ENCODE data around the gene ARGLU1. TPM values are rescaled to one million over a fixed set of nuclear protein-coding genes. Genes with fewer than 3 reads are reported as not detected.

ARGLU1 gene
- total RNA-seq, 1 donor from 2014 or later: 86.3 TPM

DNA sequence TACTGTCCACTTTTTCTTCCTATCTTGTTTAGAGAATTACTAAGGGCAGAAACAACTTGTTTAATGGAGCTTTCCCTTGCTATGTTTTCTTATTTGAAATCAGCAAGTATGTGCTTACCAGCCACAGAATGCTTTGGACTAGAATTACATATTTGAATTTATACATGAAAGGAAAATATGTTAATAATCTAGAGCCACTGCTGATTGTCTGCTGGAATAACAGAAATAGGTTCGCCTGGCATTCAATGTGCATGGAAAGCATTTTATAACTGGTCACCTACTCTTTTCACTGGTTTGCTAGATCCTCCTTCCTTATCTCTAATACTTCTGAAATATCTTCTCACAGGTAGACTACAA lies 40.5 kb downstream of the ARGLU1 start:
- intact Hi-C loops (cut with micrococcal nuclease): no loop called here

DNA sequence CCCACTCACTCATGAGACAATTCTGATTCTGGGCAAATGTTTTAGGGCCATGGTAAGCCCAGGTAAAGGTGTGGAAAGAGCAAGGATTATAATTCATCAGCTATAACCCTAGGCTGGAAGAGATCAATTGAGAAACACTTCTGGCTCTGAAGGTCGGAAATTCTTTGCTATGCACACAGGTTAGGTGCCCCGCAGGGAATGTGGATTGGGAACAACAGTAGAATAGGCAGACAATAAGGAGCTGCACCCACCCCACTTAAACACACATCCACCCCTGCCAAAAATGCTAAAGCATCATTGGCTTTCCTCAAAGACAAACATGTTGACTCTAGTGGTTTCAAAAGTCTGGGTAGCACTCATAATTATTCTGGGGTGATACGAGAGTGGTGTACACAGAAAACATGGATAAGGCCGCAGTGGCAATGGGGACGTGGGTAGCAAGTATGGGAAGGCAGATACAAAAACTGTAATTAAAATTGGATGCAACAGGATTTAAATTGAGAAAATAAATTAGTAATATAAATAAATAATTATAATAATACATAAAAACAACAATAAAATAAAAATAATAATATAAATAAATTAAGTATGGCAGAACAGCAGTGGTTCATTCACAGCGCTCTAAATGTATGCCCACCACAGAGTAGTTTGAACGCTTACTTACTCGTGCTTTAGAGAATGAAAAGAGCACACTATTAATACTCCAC lies 41.0 kb downstream of the ARGLU1 start:
- intact Hi-C loops (cut with micrococcal nuclease): no loop called here

DNA sequence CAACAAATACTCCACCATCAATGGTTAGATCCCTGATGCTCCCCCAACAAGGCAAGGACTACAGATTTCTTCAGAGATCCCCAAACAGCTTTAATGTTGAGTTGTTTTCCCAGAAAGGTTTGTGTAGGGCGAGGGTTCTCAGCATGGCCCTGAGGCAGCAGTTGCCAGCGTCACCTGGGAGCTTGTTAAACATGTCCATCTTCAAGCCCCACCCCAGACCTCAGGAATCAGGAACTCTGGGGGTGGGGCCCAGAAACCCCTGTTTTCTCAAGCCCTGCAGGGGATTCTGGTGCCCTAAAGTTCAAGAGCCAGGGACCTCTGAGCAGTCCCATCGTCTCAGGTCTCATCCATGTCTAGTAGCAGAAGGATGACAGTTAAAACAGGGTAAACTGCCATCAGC lies 42.1 kb downstream of the ARGLU1 start:
- intact Hi-C loops (cut with micrococcal nuclease): no loop called here

DNA sequence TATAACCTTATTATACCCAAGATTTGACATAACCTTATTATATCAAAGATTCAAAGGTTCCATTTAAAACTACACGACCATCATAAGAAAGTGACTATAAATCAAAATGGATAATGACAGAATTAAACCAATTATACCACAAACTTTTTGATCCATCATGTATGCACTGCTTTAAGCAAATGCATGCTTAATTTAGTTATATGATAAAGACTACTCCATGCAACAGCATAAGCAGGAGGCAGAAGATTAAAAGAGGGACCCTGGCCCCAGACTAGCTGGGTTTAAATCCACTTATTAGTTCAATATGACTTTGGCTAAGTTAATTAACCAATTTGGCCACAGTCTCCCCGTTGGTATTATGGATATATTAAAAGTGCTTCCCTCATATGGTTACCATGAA lies 43.8 kb downstream of the ARGLU1 start:
- intact Hi-C loops (cut with micrococcal nuclease): no loop called here

DNA sequence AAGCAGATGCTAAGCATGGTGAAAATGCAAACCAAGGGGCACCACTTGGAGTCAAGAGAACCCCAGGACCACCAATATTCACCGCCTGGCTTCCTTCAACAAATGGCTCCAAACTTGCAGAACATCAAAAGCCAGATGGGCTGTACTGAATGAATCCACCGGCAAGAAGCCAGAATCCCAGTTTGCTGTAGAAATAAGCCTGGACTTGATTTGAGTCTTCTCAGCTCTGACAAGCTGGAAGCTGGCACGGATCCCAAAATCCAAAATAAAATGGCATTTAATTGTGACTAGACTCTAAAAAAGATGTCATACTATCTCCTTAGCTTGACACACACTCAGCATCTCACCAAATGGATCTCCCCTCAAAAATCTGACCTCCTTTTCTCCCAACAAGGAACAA lies 44.4 kb downstream of the ARGLU1 start:
- intact Hi-C loops (cut with micrococcal nuclease): no loop called here

DNA sequence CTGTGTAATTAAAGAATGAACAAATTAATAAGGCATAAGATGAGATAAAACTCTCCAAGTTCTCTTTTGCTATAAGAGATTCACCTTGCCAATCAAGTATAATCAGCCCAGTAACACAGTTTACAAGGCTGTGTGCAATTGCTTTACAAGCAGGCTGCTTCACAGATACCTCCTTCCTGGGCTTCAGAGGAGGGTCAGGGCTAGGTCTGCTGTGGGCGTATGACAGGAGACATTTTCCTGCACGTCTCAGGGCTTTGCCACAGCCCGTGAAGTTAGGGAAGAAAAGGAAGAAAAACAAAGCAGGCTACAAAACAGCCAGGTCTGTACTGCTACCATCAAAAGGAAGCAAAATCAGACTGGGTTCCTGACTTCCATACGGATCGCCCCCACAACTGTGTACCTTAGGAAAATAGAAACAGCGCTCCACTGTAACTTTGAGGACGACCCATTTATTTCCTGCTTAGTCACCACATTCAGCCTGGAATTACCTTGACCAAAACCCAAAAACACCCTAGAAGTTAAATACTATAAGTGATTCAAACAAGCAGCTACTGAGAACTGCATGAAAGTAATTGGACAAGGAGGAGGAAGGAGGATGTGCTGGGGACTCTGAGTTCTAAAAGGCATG lies 44.9 kb downstream of the ARGLU1 start:
- intact Hi-C loops (cut with micrococcal nuclease): no loop called here

DNA sequence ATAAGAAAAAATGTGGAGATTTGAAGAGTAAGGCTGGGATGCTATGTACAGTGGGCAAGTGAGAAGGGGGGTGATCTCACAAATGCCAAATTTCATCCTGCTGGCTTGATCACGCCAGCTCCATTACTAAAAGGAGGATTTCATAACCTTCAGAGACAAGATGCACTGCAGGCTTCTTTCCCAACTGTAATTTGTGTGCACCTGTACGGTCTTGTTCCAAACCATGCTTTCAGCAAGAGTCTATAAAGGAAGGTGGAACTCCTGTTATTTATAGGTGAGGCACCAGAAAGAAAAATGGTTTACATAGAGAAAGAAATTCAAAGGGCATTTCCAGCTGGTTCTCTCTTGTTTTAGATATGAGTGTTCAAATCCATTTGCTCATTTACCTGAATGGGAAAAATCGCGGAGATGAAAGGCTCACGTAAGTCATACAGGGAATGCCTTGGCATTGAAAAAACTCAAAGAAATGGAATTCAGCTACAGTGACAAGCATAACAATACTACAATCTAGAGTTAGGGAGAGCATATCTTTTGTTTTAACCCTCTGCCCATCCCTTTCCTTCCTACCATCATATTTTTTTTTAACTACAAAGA lies 45.7 kb downstream of the ARGLU1 start:
- intact Hi-C loops (cut with micrococcal nuclease): no loop called here

DNA sequence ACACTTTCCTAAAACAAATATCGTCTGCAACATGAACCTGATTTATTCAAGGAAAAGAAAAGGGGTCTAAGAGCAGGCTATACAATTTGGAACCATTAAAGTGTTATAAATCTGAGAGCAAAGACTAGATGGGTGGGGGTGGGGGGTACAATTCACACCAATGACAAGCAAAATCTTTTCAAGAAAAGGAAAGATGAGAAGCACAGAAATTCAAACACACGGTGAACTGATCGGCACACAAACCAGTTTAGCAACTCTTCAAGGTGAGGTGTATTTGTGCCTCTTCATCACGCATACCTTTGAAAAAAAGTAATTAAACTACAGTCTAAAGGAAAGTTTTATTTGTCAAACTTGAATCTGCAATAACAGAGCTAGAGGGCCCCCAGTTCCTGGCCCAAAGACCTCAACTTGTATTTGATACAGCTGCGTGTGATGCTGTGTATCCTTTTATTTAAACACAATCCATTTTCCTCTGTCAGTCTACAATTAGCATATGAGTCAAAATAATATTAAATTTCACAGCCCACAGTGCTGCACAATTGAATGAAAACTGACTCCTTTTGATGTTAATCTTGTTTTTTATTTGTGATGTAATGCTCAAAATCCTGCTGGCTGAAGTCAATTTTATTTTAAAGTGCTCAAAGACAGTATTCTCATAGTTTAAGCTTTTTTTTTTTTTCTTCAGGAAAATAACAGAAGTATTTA lies 46.7 kb downstream of the ARGLU1 start:
- intact Hi-C loops (cut with micrococcal nuclease): no loop called here

DNA sequence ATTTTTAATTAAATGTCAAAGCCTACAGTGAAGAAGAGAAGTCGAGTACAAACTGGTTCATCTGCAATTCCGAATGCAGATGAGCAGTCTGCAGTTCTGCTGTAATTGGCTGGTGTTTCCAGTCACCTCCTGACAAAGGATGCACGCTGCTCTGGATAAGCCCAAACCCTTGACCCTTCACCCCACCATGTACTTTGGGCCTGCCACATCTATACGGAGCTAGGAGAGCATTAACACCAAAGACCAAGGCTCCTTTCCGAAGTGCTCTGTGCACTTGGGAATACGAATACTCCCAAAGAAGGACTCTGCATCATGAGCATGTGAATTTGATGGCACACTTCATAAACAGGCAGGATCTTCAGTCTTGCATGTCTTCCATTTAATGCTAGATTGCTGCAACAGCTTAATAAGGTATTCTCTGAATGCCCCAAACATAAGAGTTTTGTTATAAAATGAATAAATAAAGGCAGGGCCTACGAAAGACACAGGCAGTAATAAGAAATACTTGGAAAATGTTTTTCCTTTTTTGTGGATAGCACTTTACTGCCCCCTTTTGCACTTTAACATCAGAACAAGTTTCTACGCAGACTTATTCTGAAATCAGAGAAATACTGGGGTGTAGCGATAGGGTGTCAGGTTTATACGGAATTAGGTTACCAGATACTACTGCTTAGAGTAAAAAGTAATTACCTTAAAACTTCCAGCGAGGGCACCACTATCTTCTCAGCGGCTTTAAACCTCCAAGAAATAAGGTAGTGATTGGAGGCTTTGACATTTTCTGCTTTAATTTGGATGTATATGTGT lies 47.5 kb downstream of the ARGLU1 start:
- intact Hi-C loops (cut with micrococcal nuclease): no loop called here

DNA sequence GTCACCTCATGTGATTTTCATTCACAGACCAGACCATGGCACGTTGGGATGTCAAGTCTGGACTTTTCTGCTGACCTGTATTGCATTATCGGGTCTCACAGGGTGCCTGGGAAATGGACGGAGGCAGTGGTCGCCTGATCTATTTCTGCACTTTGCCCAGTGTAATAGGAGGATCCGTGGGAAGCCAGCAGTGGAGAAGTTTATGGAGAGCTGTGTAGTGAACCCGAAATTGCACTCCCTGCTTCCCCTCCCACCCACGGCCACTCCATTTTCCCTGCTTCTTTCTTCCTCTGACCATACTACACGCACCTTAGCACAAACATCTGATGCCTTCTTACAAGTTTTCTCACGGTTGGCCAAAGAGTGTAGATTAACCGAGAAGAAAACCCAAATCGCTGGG lies 49.4 kb downstream of the ARGLU1 start:
- intact Hi-C loops (cut with micrococcal nuclease): no loop called here

DNA sequence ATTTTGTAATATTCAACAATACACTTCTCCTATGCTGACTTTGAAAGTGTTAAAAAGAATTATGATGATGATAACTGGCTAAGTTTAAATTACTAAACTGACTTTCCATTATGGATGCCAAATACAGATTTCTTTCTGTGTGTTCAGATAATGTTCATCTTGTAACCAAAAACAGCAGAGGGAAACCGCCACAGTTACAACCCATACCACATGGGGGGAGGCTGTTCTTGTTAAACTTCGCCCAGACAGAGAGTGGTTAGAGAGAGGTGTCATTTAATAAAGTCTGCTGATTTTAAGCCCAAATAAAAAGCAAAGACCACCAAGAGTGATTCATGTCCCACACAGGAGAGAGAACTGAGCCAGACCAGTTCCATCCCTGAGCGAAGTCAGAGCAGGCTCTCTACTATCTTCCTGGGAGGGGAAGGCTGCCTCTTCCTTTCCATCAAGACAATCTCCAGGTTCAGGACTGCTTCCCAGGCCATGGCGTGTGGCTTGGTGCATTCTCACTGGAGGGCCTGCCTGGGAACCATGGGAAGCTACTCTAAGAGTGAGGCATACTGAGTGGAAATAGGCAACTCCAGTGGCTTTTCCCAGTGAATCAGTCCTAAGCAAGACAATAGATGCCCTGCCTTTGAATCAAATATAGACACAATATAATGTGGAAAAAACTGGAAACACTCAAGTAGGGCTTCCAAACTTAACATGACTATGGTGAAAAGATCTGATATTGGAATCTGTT lies 50.7 kb downstream of the ARGLU1 start:
- intact Hi-C loops (cut with micrococcal nuclease): no loop called here

DNA sequence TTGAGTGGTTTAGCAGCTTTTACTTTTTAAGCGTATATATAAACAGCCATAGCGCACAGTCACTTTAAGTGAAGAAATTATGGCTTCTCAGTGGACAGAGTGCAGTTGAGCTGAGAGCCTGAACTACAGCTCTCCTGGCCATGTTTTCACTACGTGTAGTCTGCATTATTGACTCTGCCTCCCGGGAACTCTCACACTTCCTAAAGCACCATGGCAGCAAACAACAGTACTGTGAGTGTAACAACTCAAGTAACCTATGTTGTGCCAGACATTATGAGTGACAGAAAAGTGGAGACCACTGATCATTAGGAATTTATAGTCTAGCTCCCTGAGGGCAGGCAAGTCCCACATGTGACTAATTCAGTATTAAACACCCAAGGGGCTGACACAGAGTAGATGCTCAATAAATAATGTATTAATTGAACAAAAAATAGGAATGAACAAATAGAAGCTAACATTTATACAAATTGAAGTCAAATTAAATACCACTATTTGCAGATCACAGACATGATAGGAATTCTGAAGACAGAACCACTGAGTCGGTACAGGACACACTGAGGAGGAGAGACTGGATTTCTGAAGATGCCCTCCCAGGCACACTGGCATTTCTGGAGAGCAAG lies 52.2 kb downstream of the ARGLU1 start:
- intact Hi-C loops (cut with micrococcal nuclease): no loop called here

DNA sequence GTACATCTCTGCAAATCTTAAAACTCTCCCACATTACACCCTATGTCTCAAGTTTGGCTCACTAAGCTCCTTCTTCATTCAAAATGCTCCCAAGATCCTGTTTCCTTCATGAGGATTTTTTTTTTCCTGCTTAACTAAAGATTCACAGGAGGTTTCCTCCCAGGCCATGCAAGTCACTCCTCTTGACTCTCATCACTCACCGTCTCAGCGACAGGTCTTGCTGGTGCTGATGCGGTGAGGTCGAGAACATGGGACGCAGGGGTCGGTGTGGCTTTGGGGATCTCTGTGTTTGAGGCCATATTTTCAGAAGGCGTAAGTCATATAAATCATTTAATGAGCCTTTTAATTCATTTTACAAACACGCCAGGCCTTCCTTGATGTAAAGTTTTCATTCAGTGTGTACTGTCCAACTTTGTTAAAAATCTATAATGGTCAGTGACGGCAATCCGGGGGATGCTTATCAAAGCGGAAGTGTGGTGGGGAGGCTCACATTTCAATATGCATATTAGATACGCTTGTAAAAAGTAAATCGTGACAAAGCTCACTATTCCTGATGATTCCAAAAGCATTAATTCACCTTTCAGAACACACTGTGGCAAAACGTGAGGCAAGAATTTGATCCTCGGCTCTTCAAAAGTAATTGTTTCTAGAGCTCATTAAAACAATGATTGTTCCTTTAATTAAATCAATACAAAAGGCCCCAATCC lies 52.9 kb downstream of the ARGLU1 start:
- intact Hi-C loops (cut with micrococcal nuclease): no loop called here

DNA sequence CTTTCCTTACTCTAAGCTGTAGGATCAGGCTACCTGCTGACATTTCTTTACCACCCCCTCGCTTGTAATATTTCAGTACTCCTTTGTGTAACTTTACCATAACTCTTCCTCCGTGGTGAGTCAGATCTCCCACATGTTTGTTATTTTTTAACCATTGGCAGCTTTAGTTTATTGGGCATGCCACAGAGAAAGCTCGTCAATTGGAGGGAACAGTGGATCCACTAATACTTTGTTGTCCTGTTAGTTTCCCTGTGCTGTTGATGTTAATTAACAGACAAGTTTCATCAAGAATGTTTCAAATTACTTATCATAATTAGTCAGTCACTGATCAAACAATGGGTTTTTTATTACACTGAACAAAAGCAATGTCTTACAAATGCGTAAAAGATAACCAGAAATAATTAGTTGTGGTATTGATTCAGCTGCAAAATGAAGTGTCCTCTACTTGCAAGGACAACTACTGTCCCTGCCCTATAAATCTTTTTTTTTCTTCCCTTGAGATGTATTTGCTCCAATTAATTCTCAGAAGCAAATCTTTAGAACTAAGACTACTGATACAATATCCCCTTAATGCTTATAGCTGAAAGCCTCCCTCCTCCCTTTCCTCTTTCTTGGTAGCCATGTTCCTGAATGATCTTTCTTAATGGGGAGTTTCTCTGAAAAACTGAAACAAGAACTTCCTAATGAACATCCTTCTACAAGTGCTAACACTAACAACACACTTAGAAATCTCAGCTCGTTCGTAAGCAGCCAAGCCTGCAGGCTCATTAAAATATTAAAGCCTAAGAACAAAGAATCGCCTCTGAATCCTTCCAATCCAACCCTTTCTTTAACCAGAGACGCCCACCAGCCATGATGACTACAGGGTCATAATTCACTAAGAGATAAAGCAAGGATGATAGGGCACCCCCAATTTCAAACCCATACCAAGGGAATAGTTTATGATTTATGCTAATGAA lies 54.6 kb downstream of the ARGLU1 start:
- intact Hi-C loops (cut with micrococcal nuclease): no loop called here

DNA sequence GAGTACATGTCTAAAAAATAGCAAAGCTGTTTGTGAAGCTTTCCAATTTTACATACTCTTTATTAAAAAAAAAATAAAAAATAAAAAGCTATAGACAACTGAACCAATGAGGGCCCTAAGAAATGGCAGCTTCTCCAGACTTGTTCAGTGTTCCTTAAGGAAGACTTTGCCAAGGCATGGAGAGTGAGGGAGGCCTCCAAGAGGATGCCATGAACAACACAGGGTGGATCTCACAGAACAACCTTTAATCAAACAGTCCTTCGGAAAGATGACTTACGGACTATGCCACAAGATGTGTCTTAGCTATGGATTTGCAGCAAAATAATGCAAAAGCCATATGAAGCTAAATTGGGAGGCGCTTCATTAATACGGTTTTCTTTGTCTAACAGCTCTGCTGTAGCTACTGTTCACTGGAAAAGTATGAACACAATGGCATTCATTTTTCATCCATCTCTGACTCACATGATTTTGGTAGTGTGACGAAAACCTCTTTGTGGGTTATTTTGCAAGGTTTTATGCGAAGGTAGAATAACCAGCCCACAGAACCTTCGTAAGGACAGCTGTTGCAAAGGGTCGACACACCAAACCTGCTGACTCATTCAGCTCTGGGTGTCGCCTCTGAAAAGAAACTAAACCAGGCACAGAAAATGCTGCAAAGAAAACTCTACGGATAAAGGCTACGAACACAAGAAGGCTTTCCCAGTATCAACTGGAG lies 60.2 kb downstream of the ARGLU1 start:
- intact Hi-C loops (cut with micrococcal nuclease): no loop called here

DNA sequence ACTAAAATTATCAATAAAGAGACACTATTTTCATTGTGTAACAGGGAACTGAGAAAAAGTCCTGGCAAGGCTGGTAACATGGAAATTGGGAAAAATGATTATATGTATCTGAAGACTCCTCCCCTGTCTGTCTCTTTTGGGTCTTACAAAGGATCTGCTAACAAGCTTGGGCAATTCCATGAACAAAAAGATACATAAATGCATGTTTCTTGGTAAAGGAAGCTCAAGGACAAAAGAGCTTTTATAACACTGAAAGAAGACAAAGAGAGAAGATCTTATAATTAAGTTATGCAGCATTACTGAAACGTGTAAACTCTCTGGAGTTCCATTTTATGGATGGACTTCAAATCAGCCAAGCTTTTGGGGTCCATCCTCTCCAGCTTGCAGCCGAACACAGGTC lies 61.7 kb downstream of the ARGLU1 start:
- intact Hi-C loops (cut with micrococcal nuclease): no loop called here

DNA sequence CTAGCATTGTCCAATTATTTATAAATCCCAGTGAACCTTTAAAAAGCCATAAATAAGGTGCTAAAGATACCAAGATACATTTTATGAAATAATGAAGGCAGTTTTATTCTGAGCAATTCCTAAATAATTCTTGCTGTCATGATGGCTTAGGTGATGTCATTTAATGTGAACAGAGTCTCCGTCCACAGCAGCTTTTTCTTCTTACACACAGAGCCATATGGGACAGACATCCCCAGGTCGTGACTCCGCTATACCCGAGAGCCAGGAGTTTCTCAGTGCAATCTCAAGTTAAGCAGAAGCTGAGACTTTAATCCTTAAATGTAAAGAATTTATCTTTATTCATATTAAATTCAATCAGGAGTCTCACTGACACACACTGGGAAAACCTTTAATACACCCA lies 62.2 kb downstream of the ARGLU1 start:
- intact Hi-C loops (cut with micrococcal nuclease): no loop called here

DNA sequence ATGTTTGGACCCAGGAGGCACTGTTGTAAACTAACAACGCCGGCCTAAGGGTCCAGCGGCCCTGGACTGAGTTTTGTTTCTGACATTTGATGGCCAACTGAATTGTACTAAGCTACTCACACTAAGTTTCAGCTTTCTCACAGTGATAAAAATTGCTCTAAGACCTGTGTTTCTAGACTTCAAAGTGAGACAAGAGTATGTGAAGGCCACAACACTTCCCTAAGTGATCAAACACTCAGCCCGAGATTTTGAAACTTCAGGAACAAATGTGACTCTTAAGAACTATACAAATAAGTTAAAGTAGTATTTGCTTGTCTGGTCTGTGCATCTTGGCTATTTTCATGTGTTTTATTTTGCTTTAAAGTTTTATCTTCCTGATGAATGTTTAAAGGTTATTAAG lies 62.6 kb downstream of the ARGLU1 start:
- intact Hi-C loops (cut with micrococcal nuclease): no loop called here
